ENCODE measurements around the gene ZNF576. TPM values are rescaled to one million over a fixed set of nuclear protein-coding genes. Genes with fewer than 3 reads are reported as not detected.

ZNF576 gene
- 5.9 and 14.1 TPM in 2 replicates for total RNA-seq (2014; rRNA removed; shearing (Covaris generic))
- polyA plus RNA-seq (2016; fragmentation: Nextera tagmentation; extraction: Ambion mirVana), result 15.5 and 16.9 TPM in 2 replicates
- long read RNA-seq, partial matches to known transcripts, result 3 of 7 reads
- long read RNA-seq, other reads (novel, unspliced or antisense), result 1 of 7 reads

GRCh38 chr19:43595999-43596841, at the start of gene ZNF576, which contains the start of gene IRGQ:
TSS of gene ZNF576 (plus strand) at chr19:43596595. CDS start at chr19:43597109, 514 bp downstream.
TSS of gene IRGQ (minus strand) at chr19:43596134. CDS start at chr19:43595338, 796 bp downstream.
- DNase-seq (ENCODE audit: low spot score) (peak; percentile 100), ATAC-seq (peak; percentile 76)
- Mint-ChIP-seq H3K9me3 (peaks cover 2% of the 10 kb centered on the region; the same call in 2 of the 3 replicates), H3K4me3 (peak within 1 kb of the TSS; percentile 98), H3K36me3 (ENCODE audit: low read depth) (peaks cover 18% of the 10 kb centered on the region), H3K27ac (peak within 1 kb of the TSS; percentile 100), H3K4me1 (peaks cover 19% of the 10 kb centered on the region), H3K27me3 (ENCODE audit: insufficient read depth, low read depth, poor library complexity) (peaks cover 14% of the 10 kb centered on the region)
- Histone ChIP-seq H3K79me2 (replicated peaks; ENCODE audit: insufficient read depth) (peaks cover 23% of the 10 kb centered on the region), H3K4me2 (peak within 1 kb of the TSS; percentile 97), H3K9me2 (ENCODE audit: insufficient read depth) (no peaks in the 10 kb centered on the region), H3K27ac (ENCODE audit: low read depth) (peak within 1 kb of the TSS; percentile 95), H3K4me3 (peak within 1 kb of the TSS; percentile 76), H3K27me3 (ENCODE audit: insufficient read depth) (no peaks in the 10 kb centered on the region), H3K4me1 (ENCODE audit: insufficient read depth) (peaks cover 10% of the 10 kb centered on the region), H2AFZ (peak within 1 kb of the TSS; percentile 8), H3K36me3 (ENCODE audit: insufficient read depth) (peaks cover 8% of the 10 kb centered on the region; the same call in 1 of the 2 replicates), H4K20me1 (replicated peaks; ENCODE audit: insufficient read depth) (peaks cover 8% of the 10 kb centered on the region; the same call in 1 of the 2 replicates), H3F3A (replicated peaks; ENCODE audit: low read depth) (0 out of 2 replicates have a peak, but pooled peaks cover 11% of the 10 kb centered on the region)
- TF ChIP-seq ZNF114 (CRISPR knock-in tag; IDR thresholded peaks at IDR 0.05) (no peak), EZH2phosphoT487 (IDR thresholded peaks at IDR 0.05; ENCODE audit: unreplicated experiment) (no peak), POLR2AphosphoS5 (IDR thresholded peaks at IDR 0.05; ENCODE audit: low read depth) (peak; percentile 69), NANOG (IDR thresholded peaks at IDR 0.05; ENCODE audit: borderline replicate concordance) (no peak), REST (IDR thresholded peaks at IDR 0.05; ENCODE audit: unreplicated experiment) (no peak), EZH2 (IDR thresholded peaks at IDR 0.05; ENCODE audit: low read depth, unreplicated experiment) (no peak), ETS1 (IDR thresholded peaks at IDR 0.05) (peak; percentile 73), CTCF (conservative IDR thresholded peaks at IDR 0.05; ENCODE audit: low read depth in 2 of 2) (0 out of 4 replicates have a peak, but pooled peaks of 1 of the 2 experiments have one; percentile 15), JUNB (IDR thresholded peaks at IDR 0.05; ENCODE audit: unreplicated experiment) (no peak), STAT1 (IDR thresholded peaks at IDR 0.05; ENCODE audit: unreplicated experiment) (no peak), ZNF462 (CRISPR knock-in tag; IDR thresholded peaks at IDR 0.05) (no peak), CREB1 (CRISPR knock-in tag; IDR thresholded peaks at IDR 0.05; ENCODE audit: low read depth) (peak; percentile 98)

All from GM23338 (cell line).